GM12892 (cell line): ENCODE data around the gene SPTBN1.
A peak's percentile ranks its signal among the peaks of the same experiment; 100 is the strongest.

Experiments used
- DNase-seq: peaks from one replicate; pipeline ENCODE4 v3.0.0; 2011; ENCODE audit not compliant: insufficient read length
- FAIRE-seq: peaks from 2 replicates; lab custom pipeline; 2011; peaks lifted over from hg19 to GRCh38; lab: Jason Lieb, UNC
- POLR2A ChIP-seq: IDR thresholded peaks from 2 replicates; pipeline ENCODE4 v1.6.1; 2011; ENCODE audit warnings: low read depth, low read length, control low read depth
- POLR2AphosphoS5 ChIP-seq: IDR thresholded peaks from 2 replicates; pipeline ENCODE4 v1.6.1; 2011; ENCODE audit warnings: low read depth, low read length, control low read depth
- TAF1 ChIP-seq: IDR thresholded peaks from 2 replicates; pipeline ENCODE4 v1.6.1; 2011; ENCODE audit warnings: low read depth, mild to moderate bottlenecking, control low read depth, low read length, borderline replicate concordance

SPTBN1 gene

GRCh38 chr2:54572636-54573536 is 116.8 kb downstream of the SPTBN1 start:
- FAIRE-seq (no peak), DNase-seq (no peak)
- no peak for TF ChIP-seq TAF1
- peak; percentile 57 for TF ChIP-seq POLR2AphosphoS5
- peak; percentile 6; the same call in 1 of the 2 replicates for TF ChIP-seq POLR2A

GRCh38 chr2:54573537-54573919 is 117.4 kb downstream of the SPTBN1 start:
- DNase-seq = no peak
- TF ChIP-seq POLR2AphosphoS5 (no peak), POLR2A (0 out of 2 replicates have a peak, but pooled peaks have one; percentile 9)
- no peak for FAIRE-seq

GRCh38 chr2:54574107-54574859 is 118.2 kb downstream of the SPTBN1 start:
- FAIRE-seq (peak; percentile 62), DNase-seq (no peak)
- TF ChIP-seq POLR2A = peak; percentile 37; the same call in 1 of the 2 replicates
- TF ChIP-seq TAF1 = no peak
- TF ChIP-seq POLR2AphosphoS5 = peak; percentile 56

GRCh38 chr2:54574860-54575247 is 118.7 kb downstream of the SPTBN1 start:
- TF ChIP-seq TAF1 = no peak
- no peak for TF ChIP-seq POLR2A
- TF ChIP-seq POLR2AphosphoS5 = no peak
- DNase-seq (no peak), FAIRE-seq (no peak)

- DNase-seq = no peak
- FAIRE-seq = no peak
Observed at GRCh38 chr2:54575379-54575888, 119.3 kb downstream of the SPTBN1 start.

GRCh38 chr2:54577035-54577434 is 120.9 kb downstream of the SPTBN1 start:
- no peak for DNase-seq
- no peak for TF ChIP-seq POLR2A
- no peak for FAIRE-seq

More at GRCh38 chr2:54575379-54575888, 119.3 kb downstream of the SPTBN1 start:
- TF ChIP-seq POLR2AphosphoS5 (no peak), TAF1 (no peak), POLR2A (no peak)

GRCh38 chr2:54577944-54578647 is 122.0 kb downstream of the SPTBN1 start:
- DNase-seq (no peak), FAIRE-seq (no peak)
- TF ChIP-seq POLR2A (no peak), POLR2AphosphoS5 (no peak), TAF1 (no peak)

- DNase-seq (no peak), FAIRE-seq (no peak)
- no peak for TF ChIP-seq POLR2AphosphoS5
- no peak for TF ChIP-seq POLR2A
- no peak for TF ChIP-seq TAF1
Observed at GRCh38 chr2:54578648-54579045, 122.5 kb downstream of the SPTBN1 start.

- FAIRE-seq = peak; percentile 53
Observed at GRCh38 chr2:54579061-54579681, 123.0 kb downstream of the SPTBN1 start.

GRCh38 chr2:54579682-54580620 is 123.8 kb downstream of the SPTBN1 start:
- TF ChIP-seq TAF1 = peak; percentile 6; the same call in 1 of the 2 replicates
- TF ChIP-seq POLR2AphosphoS5 = no peak; the same call in 1 of the 2 replicates
- peak; percentile 16; the same call in 1 of the 2 replicates for TF ChIP-seq POLR2A
- FAIRE-seq = peak; percentile 46
- DNase-seq = no peak

More at GRCh38 chr2:54579061-54579681, 123.0 kb downstream of the SPTBN1 start:
- TF ChIP-seq POLR2AphosphoS5 (no peak; the same call in 1 of the 2 replicates), POLR2A (no peak), TAF1 (no peak)
- DNase-seq = no peak
